Superior temporal gyrus (tissue), 1 donor: ENCODE measurements around the gene DEAF1.
"Not testable (repeated sequence)": the region's sequence is repeated elsewhere in the genome, so short reads cannot be mapped to it uniquely, and the experiment has no call there.

Source experiments
- DNase-seq: peaks from one replicate; pipeline ENCODE4 v3.0.0-alpha.2; 2016; ENCODE audit errors: extremely low spot score

Gene DEAF1

GRCh38 chr11:701741-702461 is 6.9 kb upstream of the DEAF1 start:
- DNase-seq = no peak

- DNase-seq = no peak
Observed at GRCh38 chr11:699753-700152, 4.7 kb upstream of the DEAF1 start.

GRCh38 chr11:699116-699508 is 4.1 kb upstream of the DEAF1 start:
- DNase-seq = no peak

- no peak for DNase-seq
Observed at GRCh38 chr11:698493-699115, 3.6 kb upstream of the DEAF1 start.

- DNase-seq = no peak
Observed at GRCh38 chr11:697811-698311, 2.8 kb upstream of the DEAF1 start.

GRCh38 chr11:696955-697491 is 2.0 kb upstream of the DEAF1 start:
- DNase-seq = peak; percentile 24

- DNase-seq = peak; percentile 98
Observed at GRCh38 chr11:695538-696248, 671 bp upstream of the DEAF1 start, which contains the start of gene TMEM80. TMEM80 (plus strand) TSS chr11:695816; CDS start chr11:695828, 12 bp downstream.

- DNase-seq = no peak
Observed at GRCh38 chr11:695288-695537, 191 bp upstream of the DEAF1 start.

GRCh38 chr11:693887-694562 is 997 bp downstream of the DEAF1 start:
- DNase-seq = no peak

- DNase-seq = no peak
Observed at GRCh38 chr11:693415-693831, 1.6 kb downstream of the DEAF1 start.

GRCh38 chr11:692824-693414 is 2.1 kb downstream of the DEAF1 start:
- no peak for DNase-seq

GRCh38 chr11:691710-692590 is 3.1 kb downstream of the DEAF1 start:
- no peak for DNase-seq

- peak; percentile 46 for DNase-seq
Observed at GRCh38 chr11:690738-691633, 4.0 kb downstream of the DEAF1 start.

GRCh38 chr11:690244-690643 is 4.8 kb downstream of the DEAF1 start:
- not testable (repeated sequence) for DNase-seq

GRCh38 chr11:689625-690024 is 5.4 kb downstream of the DEAF1 start:
- no peak for DNase-seq

- no peak for DNase-seq
Observed at GRCh38 chr11:688681-689080, 6.3 kb downstream of the DEAF1 start.

GRCh38 chr11:687751-688150 is 7.3 kb downstream of the DEAF1 start:
- no peak for DNase-seq

- no peak for DNase-seq
Observed at GRCh38 chr11:686451-687243, 8.4 kb downstream of the DEAF1 start.

- DNase-seq = no peak
Observed at GRCh38 chr11:680970-681369, 14.1 kb downstream of the DEAF1 start.
